NB4 (cell line): ENCODE results near the gene BCAS3.

Experiments
- DNase-seq: peaks from one replicate; pipeline ENCODE4 v3.0.0; 2010; ENCODE audit warnings: low read depth
- H3K4me3 ChIP-seq: one replicate; pipeline ENCODE4 v1.5.1; 2011; ENCODE audit warnings: mild to moderate bottlenecking, low read depth, low read length, moderate library complexity
- MYC ChIP-seq: IDR thresholded peaks from 2 replicates; pipeline ENCODE4 v1.6.1; 2011; ENCODE audit warnings: low read depth, low read length
- POLR2A ChIP-seq: IDR thresholded peaks from 2 replicates; pipeline ENCODE4 v1.6.1; 2011; ENCODE audit warnings: mild to moderate bottlenecking; ENCODE audit not compliant: insufficient read length; ENCODE audit errors: extremely low read depth
- TF ChIP-seq, protein P1 (sequence below): IDR thresholded peaks from one replicate; pipeline ENCODE4 v1.5.1; 2012; ENCODE audit warnings: low read depth, low read length
- TF ChIP-seq, protein P2 (sequence below): IDR thresholded peaks from 2 replicates; pipeline ENCODE4 v1.6.1; 2011; ENCODE audit warnings: low read depth, low read length

Gene BCAS3

GRCh38 chr17:61054436-61054835 is 376.8 kb downstream of the BCAS3 start:
- TF ChIP-seq POLR2A (no peak), MYC (no peak)
- TF ChIP-seq, protein P1, sequence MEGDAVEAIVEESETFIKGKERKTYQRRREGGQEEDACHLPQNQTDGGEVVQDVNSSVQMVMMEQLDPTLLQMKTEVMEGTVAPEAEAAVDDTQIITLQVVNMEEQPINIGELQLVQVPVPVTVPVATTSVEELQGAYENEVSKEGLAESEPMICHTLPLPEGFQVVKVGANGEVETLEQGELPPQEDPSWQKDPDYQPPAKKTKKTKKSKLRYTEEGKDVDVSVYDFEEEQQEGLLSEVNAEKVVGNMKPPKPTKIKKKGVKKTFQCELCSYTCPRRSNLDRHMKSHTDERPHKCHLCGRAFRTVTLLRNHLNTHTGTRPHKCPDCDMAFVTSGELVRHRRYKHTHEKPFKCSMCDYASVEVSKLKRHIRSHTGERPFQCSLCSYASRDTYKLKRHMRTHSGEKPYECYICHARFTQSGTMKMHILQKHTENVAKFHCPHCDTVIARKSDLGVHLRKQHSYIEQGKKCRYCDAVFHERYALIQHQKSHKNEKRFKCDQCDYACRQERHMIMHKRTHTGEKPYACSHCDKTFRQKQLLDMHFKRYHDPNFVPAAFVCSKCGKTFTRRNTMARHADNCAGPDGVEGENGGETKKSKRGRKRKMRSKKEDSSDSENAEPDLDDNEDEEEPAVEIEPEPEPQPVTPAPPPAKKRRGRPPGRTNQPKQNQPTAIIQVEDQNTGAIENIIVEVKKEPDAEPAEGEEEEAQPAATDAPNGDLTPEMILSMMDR = no peak
- TF ChIP-seq, protein P2, sequence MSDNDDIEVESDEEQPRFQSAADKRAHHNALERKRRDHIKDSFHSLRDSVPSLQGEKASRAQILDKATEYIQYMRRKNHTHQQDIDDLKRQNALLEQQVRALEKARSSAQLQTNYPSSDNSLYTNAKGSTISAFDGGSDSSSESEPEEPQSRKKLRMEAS = no peak
- no peak overlapping the region for H3K4me3 ChIP-seq
- DNase-seq = no peak

GRCh38 chr17:61057257-61057656 is 379.6 kb downstream of the BCAS3 start:
- DNase-seq = no peak
- TF ChIP-seq, protein P2 = no peak
- TF ChIP-seq POLR2A = no peak
- TF ChIP-seq, protein P1 = no peak
- TF ChIP-seq MYC = no peak
- H3K4me3 ChIP-seq = no peak overlapping the region

GRCh38 chr17:61058066-61058465 is 380.4 kb downstream of the BCAS3 start:
- no peak for TF ChIP-seq MYC
- TF ChIP-seq, protein P2 = no peak
- no peak for TF ChIP-seq POLR2A
- TF ChIP-seq, protein P1 = no peak
- no peak overlapping the region for H3K4me3 ChIP-seq
- DNase-seq = no peak

GRCh38 chr17:61063528-61063927 is 385.9 kb downstream of the BCAS3 start:
- H3K4me3 ChIP-seq = no peak overlapping the region
- no peak for DNase-seq
- TF ChIP-seq MYC (no peak), POLR2A (no peak)
- TF ChIP-seq, protein P1 = no peak
- TF ChIP-seq, protein P2 = no peak

GRCh38 chr17:61064087-61064951 is 386.7 kb downstream of the BCAS3 start:
- no peak for TF ChIP-seq POLR2A
- TF ChIP-seq, protein P1 = no peak
- TF ChIP-seq, protein P2 = no peak
- TF ChIP-seq MYC = no peak
- no peak for DNase-seq
- H3K4me3 ChIP-seq = no peak overlapping the region
